ENCODE measurements around the gene GPR65. TPM values are rescaled to one million over a fixed set of nuclear protein-coding genes. Genes with fewer than 3 reads are reported as not detected.
A peak's percentile ranks its signal among the peaks of the same experiment; 100 is the strongest.

The GPR65 gene
- total RNA-seq, 6 experiments from 2014 or later: 1.0 to 2.7 (median 1.2) TPM

DNA sequence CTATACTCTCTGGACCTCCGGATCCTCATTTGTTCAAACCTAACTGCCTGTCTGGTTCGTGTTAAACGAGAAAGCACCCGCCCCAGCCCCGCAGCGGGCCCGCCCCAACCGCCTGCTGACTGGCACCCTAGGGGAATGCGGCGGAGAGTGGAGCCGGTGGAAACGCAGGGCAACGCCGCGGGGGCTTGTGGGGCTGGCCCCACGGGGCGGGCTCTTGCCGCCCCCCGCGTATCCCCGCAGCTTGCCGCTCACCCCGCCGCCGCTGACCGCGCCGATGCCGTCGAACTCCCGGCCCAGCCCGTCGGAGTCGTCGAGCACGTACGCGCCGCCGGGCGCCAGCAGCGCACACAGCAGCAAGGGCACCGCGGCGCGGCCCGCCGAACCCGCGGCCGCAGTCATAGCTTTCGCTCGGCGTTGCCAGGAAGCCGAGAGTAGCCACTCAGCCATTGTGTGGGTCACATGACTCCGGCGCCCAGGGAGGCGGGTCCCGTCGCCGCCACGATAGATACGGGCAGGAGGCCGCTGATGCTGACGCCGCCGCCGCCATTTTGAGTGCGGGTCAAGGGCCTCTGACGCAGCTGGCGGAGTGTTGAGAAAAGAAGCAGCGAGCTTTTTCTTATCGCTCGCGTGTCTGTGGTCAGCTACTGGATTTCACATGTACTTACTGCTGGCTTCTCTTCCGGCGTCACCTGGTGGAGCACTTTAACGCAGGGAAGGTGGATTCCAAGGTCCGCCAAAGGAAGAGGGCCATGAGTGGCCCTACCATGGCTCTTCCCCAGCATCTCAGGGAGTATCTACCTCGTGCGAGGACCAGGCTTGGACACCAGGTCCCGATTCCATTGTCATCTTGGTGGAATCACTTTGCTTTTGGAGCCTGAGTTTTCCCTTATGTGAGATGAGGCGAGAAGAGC, 12.0 kb upstream of the GPR65 start, which contains the start of gene GALC:
Gene GALC, minus strand, starts transcription at position 465 of the 911 bp plus-strand sequence. Its CDS starts 18 bp downstream, at position 447.
- peak within 1 kb of the TSS; percentile 71 to 74 (median 73) for H3K4me3 ChIP-seq
- peak; percentile 93 to 97 (median 96) for DNase-seq
- intact Hi-C loops (cut with DNase I): no loop called here
- H3K27ac ChIP-seq: peak within 1 kb of the TSS; percentile 70 to 92 (median 78)
- peak; percentile 72 for TF ChIP-seq POLR2A (IDR thresholded peaks at IDR 0.05)
- TF ChIP-seq, protein P1, sequence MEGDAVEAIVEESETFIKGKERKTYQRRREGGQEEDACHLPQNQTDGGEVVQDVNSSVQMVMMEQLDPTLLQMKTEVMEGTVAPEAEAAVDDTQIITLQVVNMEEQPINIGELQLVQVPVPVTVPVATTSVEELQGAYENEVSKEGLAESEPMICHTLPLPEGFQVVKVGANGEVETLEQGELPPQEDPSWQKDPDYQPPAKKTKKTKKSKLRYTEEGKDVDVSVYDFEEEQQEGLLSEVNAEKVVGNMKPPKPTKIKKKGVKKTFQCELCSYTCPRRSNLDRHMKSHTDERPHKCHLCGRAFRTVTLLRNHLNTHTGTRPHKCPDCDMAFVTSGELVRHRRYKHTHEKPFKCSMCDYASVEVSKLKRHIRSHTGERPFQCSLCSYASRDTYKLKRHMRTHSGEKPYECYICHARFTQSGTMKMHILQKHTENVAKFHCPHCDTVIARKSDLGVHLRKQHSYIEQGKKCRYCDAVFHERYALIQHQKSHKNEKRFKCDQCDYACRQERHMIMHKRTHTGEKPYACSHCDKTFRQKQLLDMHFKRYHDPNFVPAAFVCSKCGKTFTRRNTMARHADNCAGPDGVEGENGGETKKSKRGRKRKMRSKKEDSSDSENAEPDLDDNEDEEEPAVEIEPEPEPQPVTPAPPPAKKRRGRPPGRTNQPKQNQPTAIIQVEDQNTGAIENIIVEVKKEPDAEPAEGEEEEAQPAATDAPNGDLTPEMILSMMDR (IDR thresholded peaks at IDR 0.05): no peak
- H3K4me1 ChIP-seq: peaks cover 0 to 15% (median 3%) of the 10 kb centered on the region in 4 donors
- H3K36me3 ChIP-seq: no peaks in the 10 kb centered on the region
- ATAC-seq: peak; percentile 90 to 97 (median 96)
- no peaks in the 10 kb centered on the region for H3K27me3 ChIP-seq
- H3K9me3 ChIP-seq: no peaks in the 10 kb centered on the region
- 12% methylated on average over 15 of the region's 83 CpGs for WGBS (ENCODE audit: insufficient coverage, low coverage, low lambda C conversion rate, missing lambda C conversion rate)

DNA sequence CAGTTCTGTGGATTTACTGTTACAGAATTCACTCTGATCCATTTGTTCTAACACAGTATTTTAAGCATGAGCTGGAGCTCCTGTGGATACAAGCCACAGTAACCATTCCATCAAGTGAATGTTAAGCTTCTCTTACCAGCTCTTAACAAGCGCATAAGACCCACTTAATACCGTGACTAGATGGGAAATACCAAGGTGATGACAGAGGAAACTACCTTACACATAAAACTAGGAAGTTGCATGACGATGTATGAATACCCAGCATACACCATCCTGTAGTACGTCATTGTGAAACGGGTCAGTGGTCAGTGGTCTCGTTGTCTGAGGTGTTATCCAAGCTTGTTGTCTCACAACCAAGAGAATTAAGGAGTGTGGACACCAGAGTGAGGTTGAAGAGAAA, 10.0 kb upstream of the GPR65 start:
- Histone ChIP-seq H3K9me3 (no peaks in the 10 kb centered on the region), H3K4me3 (no peak overlapping the region), H3K4me1 (peaks cover 0 to 15% (median 3%) of the 10 kb centered on the region in 4 donors), H3K36me3 (no peaks in the 10 kb centered on the region), H3K27me3 (no peaks in the 10 kb centered on the region), H3K27ac (no peak overlapping the region)
- DNase-seq (no peak), ATAC-seq (no peak)
- TF ChIP-seq, protein P1 (IDR thresholded peaks at IDR 0.05): no peak
- TF ChIP-seq POLR2A (IDR thresholded peaks at IDR 0.05): no peak
- intact Hi-C loops (cut with DNase I): no loop called here
- 74% methylated on average over 6 of the region's 6 CpGs for WGBS (ENCODE audit: insufficient coverage, low coverage, low lambda C conversion rate, missing lambda C conversion rate)

- H3K27me3 ChIP-seq: no peaks in the 10 kb centered on the region
- WGBS (ENCODE audit: insufficient coverage, low coverage, low lambda C conversion rate, missing lambda C conversion rate): 55% methylated on average over 6 of the region's 6 CpGs
- H3K27ac ChIP-seq: no peak overlapping the region
- no peaks in the 10 kb centered on the region for H3K36me3 ChIP-seq
- H3K9me3 ChIP-seq: no peaks in the 10 kb centered on the region
- H3K4me1 ChIP-seq: peaks cover 0 to 11% (median 3%) of the 10 kb centered on the region in 4 donors
- TF ChIP-seq POLR2A (IDR thresholded peaks at IDR 0.05): no peak
- no peak overlapping the region for H3K4me3 ChIP-seq
- ATAC-seq (no peak), DNase-seq (no peak)
- intact Hi-C loops (cut with DNase I): no loop called here
Observed at GRCh38 chr14:87995500-87996290, 9.2 kb upstream of the GPR65 start.

- ATAC-seq (no peak), DNase-seq (no peak)
- Histone ChIP-seq H3K27ac (no peak overlapping the region), H3K36me3 (no peaks in the 10 kb centered on the region), H3K27me3 (no peaks in the 10 kb centered on the region), H3K4me3 (no peak overlapping the region), H3K4me1 (peaks cover 0 to 6% (median 3%) of the 10 kb centered on the region in 4 donors), H3K9me3 (no peaks in the 10 kb centered on the region)
- TF ChIP-seq, protein P1 (IDR thresholded peaks at IDR 0.05): no peak
- no peak for TF ChIP-seq POLR2A (IDR thresholded peaks at IDR 0.05)
- intact Hi-C loops (cut with DNase I): no loop called here
- whole genome bisulfite sequencing (ENCODE audit: insufficient coverage, low coverage, low lambda C conversion rate, missing lambda C conversion rate): 45% methylated on average over 1 of the region's 1 CpG
Observed at GRCh38 chr14:87996291-87996592, 8.7 kb upstream of the GPR65 start.

- intact Hi-C loops (cut with DNase I): no loop called here
- DNase-seq: no peak
Observed at GRCh38 chr14:87998482-87998881, 6.5 kb upstream of the GPR65 start.

More at GRCh38 chr14:87998482-87998881, 6.5 kb upstream of the GPR65 start:
- Histone ChIP-seq H3K36me3 (no peaks in the 10 kb centered on the region), H3K4me1 (peaks cover 0 to 3% (median 0%) of the 10 kb centered on the region in 4 donors), H3K4me3 (no peak overlapping the region), H3K9me3 (no peaks in the 10 kb centered on the region), H3K27ac (no peak overlapping the region), H3K27me3 (no peaks in the 10 kb centered on the region)
- ATAC-seq: no peak
- TF ChIP-seq POLR2A (IDR thresholded peaks at IDR 0.05): no peak
- TF ChIP-seq, protein P1 (IDR thresholded peaks at IDR 0.05): no peak
